Colonic mucosa (tissue), 4 donors: ENCODE results near the gene HUNK. TPM values are rescaled to one million over a fixed set of nuclear protein-coding genes. Genes with fewer than 3 reads are reported as not detected.

Experiments used
- DNase-seq: peaks from one replicate; pipeline ENCODE4 v3.0.0-alpha.2; 2020
- H3K27ac ChIP-seq: fragments of 200-600 bp; one replicate; pipeline ENCODE4 v1.8.0; 2021
- H3K27me3 ChIP-seq: fragments of 200-600 bp; one replicate; pipeline ENCODE4 v1.8.0; 2021
- H3K36me3 ChIP-seq: fragments of 200-600 bp; one replicate; pipeline ENCODE4 v1.8.0; 2021
- H3K4me1 ChIP-seq: fragments of 200-600 bp; one replicate; pipeline ENCODE4 v1.8.0; 2021; ENCODE audit warnings: mild to moderate bottlenecking
- H3K4me3 ChIP-seq: fragments of 200-600 bp; one replicate; pipeline ENCODE4 v1.8.0; 2021
- H3K9ac ChIP-seq, 2 donors: one replicate each; pipeline ENCODE4 v1.7.0; 2013; ENCODE audit warnings: control low read depth in 2 of 2, low read depth in 2 of 2, low read length in 2 of 2
- H3K9me3 ChIP-seq: fragments of 200-600 bp; one replicate; pipeline ENCODE4 v1.8.0; 2021
- intact Hi-C: fragments of 100-400 bp; cut with DNase I; formaldehyde crosslinking; loops from one replicate; pipeline ENCODE4 v1.14.1; 2022
- total RNA-seq, 2 donors: library from RNA; stranded (reverse); fragmentation: NEBNext Ultra II Directional in 1 of 2; extraction: Animal tissue kit (Norgen Biotek cat#: 25700) in 1 of 2; gene quantifications; one replicate each; pipeline ENCODE4 v1.2.1, GENCODE V29; 2021
- TF ChIP-seq, protein P1 (sequence below): fragments of 200-600 bp; IDR thresholded peaks from one replicate; pipeline ENCODE4 v1.8.0; 2022; ENCODE audit warnings: antibody characterized with exemption, mild to moderate bottlenecking
- donor health status: healthy.
- donor health status: DM: no; HTN: no; CAD: no.
- donor health status: DM: no; HTN: no; CAD: no.

Gene HUNK
- 10 to 100 TPM in 1 of 2 donors, 1 to 10 TPM in 1; 7.2 to 13.0 TPM for total RNA-seq

DNA sequence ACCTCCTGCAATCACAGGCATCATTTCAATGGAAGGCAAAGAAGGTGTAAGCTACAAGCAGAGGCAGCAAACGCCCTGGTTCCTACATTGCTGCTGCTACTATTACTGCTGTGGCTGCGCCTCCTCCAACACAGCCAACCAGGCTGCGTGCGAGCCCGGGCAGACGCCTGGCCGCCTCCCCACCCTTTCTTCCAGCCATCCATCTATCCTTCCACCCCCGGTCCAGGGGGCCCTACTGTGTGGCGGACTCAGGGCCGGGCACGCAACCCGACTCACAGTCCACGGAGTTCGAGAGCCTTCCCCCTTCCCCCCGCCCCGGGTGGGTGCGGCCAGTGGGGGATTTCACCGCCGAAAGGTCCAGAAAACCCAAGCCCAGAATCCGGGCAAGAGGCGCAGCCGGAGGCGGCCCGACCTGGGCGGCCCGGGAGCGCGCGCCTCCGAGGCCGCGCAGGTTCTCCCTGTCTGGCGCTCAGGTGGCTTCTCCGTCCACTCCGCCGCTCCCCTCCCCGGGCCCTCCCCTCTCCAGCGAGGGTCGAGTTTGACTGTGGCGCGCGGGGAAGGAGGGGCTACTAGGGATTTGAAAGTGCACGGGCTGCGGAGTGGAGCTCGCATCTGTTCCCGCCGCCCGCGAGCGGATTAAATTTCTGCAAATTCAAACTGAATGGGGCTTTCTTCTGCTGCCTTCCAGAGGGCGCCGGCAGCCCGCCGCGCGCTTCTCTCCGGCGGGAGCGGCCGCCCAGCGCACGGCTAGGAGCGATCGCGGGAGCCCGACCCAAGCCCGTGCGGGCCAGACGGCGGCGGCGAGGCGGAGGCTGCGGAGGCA, at the start of gene HUNK:
Gene HUNK (plus strand): TSS at position 569 of the 823 bp plus-strand sequence. CDS start 655 bp downstream, outside the sequence.
- Histone ChIP-seq H3K27ac (peak within 1 kb of the TSS; percentile 76), H3K4me1 (no peaks in the 10 kb centered on the region), H3K9me3 (no peaks in the 10 kb centered on the region), H3K27me3 (peaks cover 7% of the 10 kb centered on the region), H3K9ac (peak within 1 kb of the TSS; percentile 57 to 58), H3K4me3 (peak within 1 kb of the TSS; percentile 69), H3K36me3 (no peaks in the 10 kb centered on the region)
- intact Hi-C loops = loop anchor here (10.0 kb wide), 2 partner anchors 112 to 602 kb away; no protein-coding TSS in a partner anchor
- TF ChIP-seq, protein P1, sequence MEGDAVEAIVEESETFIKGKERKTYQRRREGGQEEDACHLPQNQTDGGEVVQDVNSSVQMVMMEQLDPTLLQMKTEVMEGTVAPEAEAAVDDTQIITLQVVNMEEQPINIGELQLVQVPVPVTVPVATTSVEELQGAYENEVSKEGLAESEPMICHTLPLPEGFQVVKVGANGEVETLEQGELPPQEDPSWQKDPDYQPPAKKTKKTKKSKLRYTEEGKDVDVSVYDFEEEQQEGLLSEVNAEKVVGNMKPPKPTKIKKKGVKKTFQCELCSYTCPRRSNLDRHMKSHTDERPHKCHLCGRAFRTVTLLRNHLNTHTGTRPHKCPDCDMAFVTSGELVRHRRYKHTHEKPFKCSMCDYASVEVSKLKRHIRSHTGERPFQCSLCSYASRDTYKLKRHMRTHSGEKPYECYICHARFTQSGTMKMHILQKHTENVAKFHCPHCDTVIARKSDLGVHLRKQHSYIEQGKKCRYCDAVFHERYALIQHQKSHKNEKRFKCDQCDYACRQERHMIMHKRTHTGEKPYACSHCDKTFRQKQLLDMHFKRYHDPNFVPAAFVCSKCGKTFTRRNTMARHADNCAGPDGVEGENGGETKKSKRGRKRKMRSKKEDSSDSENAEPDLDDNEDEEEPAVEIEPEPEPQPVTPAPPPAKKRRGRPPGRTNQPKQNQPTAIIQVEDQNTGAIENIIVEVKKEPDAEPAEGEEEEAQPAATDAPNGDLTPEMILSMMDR = no peak
- DNase-seq = peak; percentile 68

DNA sequence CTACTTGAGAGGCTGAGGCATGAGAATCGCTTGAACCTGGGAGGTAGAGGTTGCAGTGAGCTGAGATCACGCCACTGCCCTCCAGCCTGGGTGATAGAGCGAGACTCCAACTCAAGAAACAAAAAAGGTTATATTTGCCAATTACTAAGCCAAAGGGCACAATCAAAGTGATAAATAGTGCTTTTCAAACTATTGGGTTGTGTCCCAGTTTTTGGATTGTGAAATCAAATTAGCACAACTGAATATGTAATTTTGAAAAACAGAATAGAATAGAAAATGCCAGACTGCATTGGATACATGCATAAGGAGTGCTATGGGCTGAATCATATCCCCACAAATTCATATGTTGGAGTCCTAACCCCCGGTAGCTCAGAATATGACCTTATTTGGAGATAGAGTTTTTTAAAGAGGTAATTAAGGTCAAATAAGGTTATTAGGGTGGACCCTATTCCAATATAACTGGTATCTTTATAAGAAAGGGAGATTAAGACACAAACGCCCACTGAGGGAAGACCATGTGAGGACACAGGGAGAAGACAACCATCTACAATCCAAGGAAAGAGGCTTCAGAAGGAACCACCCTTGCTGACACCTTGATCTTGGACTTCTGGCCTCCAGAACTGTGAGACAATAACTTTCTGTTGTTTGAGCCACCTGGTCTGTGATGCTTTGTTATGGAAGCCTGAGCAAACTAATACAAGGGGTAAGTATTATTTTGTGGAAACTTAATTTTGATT, 42.9 kb upstream of the HUNK start:
- no peaks in the 10 kb centered on the region for H3K4me1 ChIP-seq
- no peak overlapping the region for H3K4me3 ChIP-seq
- no peaks in the 10 kb centered on the region for H3K27me3 ChIP-seq
- H3K9me3 ChIP-seq = no peaks in the 10 kb centered on the region
- TF ChIP-seq, protein P1 = no peak
- H3K27ac ChIP-seq = no peak overlapping the region
- H3K36me3 ChIP-seq = no peaks in the 10 kb centered on the region
- H3K9ac ChIP-seq = no peak overlapping the region
- no peak for DNase-seq
- intact Hi-C loops = no loop called here

DNA sequence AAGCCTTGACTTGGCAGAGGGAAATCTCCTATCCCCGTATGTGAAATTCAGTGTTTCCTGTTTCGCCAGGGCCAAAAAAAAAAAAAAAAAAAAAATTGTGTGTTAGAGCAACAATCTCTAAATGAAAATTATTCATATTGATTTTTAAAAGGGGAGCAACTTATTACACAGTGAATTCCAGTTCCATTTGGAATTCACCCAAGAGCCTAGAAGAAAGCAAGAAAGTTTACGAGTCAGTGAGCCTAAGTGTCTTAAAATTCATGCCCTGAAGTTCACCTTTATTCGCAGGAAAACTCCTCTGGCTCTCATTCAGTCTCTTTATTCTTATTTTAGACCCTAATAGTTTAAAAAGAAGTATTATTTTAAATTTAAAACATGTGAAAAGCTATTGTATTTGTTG, 42.1 kb upstream of the HUNK start:
- H3K4me3 ChIP-seq = no peak overlapping the region
- intact Hi-C loops = no loop called here
- H3K9me3 ChIP-seq = no peaks in the 10 kb centered on the region
- no peaks in the 10 kb centered on the region for H3K36me3 ChIP-seq
- no peaks in the 10 kb centered on the region for H3K27me3 ChIP-seq
- H3K4me1 ChIP-seq = no peaks in the 10 kb centered on the region
- H3K27ac ChIP-seq = no peak overlapping the region
- TF ChIP-seq, protein P1 = no peak
- H3K9ac ChIP-seq = no peak overlapping the region
- DNase-seq = no peak

DNA sequence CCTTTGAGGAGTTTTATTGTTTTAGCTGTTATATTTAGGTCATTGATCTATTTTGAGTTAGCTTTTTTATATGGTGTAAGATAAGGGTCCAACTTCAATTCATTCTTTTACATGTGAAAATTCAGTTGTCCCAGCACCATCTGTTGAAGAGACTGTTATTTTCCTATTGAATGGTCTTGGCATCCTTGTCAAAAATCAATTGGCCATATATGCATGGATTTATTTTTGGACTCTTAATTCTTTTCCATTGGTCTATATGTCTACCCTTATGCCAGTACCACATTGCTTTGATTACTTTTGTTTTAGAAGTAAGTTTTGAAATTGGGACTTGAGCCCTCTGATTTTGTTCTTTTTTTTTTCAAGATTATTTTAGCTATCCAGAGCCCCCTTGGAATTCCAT, 35.8 kb upstream of the HUNK start:
- TF ChIP-seq, protein P1 = no peak
- intact Hi-C loops = no loop called here

DNA sequence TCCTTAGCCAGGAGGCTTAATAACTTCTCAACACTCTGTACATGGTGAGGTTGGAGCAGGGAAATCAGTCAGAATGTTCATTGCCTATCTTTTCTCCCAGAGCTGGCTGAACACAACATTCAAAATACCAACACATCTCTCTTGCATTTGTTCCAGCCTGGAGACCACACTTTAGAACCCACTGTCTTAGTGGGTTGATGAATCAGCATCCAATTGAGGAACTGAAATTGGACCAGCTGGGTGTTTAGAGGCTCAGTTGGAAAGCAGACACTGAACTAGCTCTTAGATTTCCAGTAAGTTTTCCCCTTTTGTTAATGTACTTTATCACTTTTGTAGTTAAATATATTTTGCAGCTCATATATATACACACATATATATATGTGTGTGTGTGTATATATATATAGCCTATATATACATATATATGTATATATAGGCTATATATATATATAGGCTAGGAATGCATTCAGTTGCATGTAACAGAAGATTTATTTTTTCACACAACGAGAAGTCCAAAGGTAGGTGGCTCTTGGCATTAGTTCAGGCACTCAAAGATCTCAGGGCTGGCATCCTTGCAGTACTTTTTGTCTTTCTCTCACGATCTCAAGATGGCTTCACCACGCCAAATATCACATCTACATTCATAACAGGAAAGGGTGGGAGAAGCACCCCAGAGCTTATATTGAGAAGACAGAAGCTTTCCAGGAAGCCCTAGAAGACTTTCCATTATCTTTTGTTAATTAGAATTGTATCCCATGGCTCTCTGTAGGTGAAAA, 35.0 kb upstream of the HUNK start:
- intact Hi-C loops = no loop called here
- TF ChIP-seq, protein P1 = no peak
- Histone ChIP-seq H3K4me1 (no peaks in the 10 kb centered on the region), H3K36me3 (no peaks in the 10 kb centered on the region), H3K9ac (no peak overlapping the region), H3K27me3 (no peaks in the 10 kb centered on the region), H3K9me3 (no peaks in the 10 kb centered on the region), H3K4me3 (no peak overlapping the region), H3K27ac (no peak overlapping the region)
- DNase-seq = no peak

More for the DNA sequence above, 35.8 kb upstream of the HUNK start:
- H3K27me3 ChIP-seq = no peaks in the 10 kb centered on the region
- no peaks in the 10 kb centered on the region for H3K36me3 ChIP-seq
- no peak for DNase-seq
- no peak overlapping the region for H3K9ac ChIP-seq
- no peaks in the 10 kb centered on the region for H3K4me1 ChIP-seq
- H3K27ac ChIP-seq = no peak overlapping the region
- H3K9me3 ChIP-seq = no peaks in the 10 kb centered on the region
- no peak overlapping the region for H3K4me3 ChIP-seq
